ENCODE measurements around the gene TNFSF11.

Gene TNFSF11

GRCh38 chr13:42571895-42572294 lies 2.1 kb upstream of the TNFSF11 start:
- no peak overlapping the region for H3K27ac ChIP-seq (ENCODE audit: low read depth, low read length, poor library complexity, severe bottlenecking)
- no peak for TF ChIP-seq CTCF (IDR thresholded peaks at IDR 0.05; ENCODE audit: low read length)
- TF ChIP-seq EZH2 (IDR thresholded peaks at IDR 0.05; ENCODE audit: borderline replicate concordance, low read length) = no peak
- 0 out of 2 replicates have a peak, but pooled peaks cover 7% of the 10 kb centered on the region for H3K27me3 ChIP-seq (ENCODE audit: insufficient read depth, low read length)
- no peaks in the 10 kb centered on the region for H3K79me2 ChIP-seq (ENCODE audit: insufficient read depth, low read length)
- H3K9me2 ChIP-seq (ENCODE audit: low read depth, low read length) = no peaks in the 10 kb centered on the region
- H3K4me2 ChIP-seq (ENCODE audit: low read length) = no peak overlapping the region
- no peaks in the 10 kb centered on the region for H3K36me3 ChIP-seq (ENCODE audit: insufficient read depth, low read length)
- no peak overlapping the region for H3K9ac ChIP-seq (ENCODE audit: low read length)
- no peaks in the 10 kb centered on the region for H3K4me1 ChIP-seq (ENCODE audit: insufficient read depth, low read length, severe bottlenecking)
- no peaks in the 10 kb centered on the region for H4K20me1 ChIP-seq (ENCODE audit: insufficient read depth, low read length)
- no peak overlapping the region for H3K4me3 ChIP-seq (ENCODE audit: low read depth, low read length, poor library complexity, severe bottlenecking)
- H3K9me3 ChIP-seq (ENCODE audit: low read length) = no peaks in the 10 kb centered on the region
- H3F3A ChIP-seq (ENCODE audit: insufficient read depth, low read length) = no peaks in the 10 kb centered on the region
- H2AFZ ChIP-seq (ENCODE audit: low read length) = no peak overlapping the region

DNA sequence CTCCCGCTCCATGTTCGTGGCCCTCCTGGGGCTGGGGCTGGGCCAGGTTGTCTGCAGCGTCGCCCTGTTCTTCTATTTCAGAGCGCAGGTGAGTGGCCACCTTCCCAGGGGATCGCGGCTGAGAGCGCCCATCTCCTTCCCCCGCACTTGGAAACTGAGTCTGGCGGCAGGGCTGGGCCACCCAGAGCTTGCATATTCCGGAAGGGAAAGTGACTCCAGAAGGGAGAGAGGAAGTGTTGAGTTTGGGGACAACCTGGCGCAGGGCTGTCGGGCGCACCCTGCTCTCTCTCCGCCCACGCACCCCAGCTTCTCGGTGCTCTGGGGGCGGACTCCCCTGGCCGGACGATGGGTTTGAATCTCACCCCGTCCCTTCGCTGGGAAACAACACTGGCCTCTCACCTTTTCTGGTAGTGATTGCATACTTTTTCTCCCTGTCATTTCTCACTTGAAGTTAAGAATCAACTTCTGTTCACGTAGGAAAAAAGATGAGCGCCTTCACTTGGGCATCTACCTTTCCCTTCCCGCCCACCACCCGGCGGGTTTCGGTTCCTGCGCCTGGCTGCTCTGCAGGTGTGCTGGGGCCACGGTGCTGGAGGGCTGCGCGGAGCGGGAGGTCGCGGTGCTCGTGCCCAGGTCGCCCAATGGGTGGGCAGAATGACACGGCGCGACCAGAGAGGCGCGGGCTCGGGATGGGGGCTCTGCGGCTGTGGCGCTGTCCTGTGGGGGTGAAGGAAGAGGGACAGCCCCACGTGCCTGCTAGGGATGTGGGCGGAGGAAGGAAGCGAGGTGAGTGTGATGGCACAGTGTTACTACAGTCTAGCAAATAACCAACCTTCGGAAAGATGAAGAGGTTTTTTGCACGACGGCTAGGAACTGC lies 721 bp downstream of the TNFSF11 start:
- no peaks in the 10 kb centered on the region for H3K9me3 ChIP-seq (ENCODE audit: low read length)
- 0 out of 2 replicates have a peak, but pooled peaks cover 7% of the 10 kb centered on the region for H3K27me3 ChIP-seq (ENCODE audit: insufficient read depth, low read length)
- H2AFZ ChIP-seq (ENCODE audit: low read length) = no peak overlapping the region
- no peaks in the 10 kb centered on the region for H3K4me1 ChIP-seq (ENCODE audit: insufficient read depth, low read length, severe bottlenecking)
- no peaks in the 10 kb centered on the region for H3F3A ChIP-seq (ENCODE audit: insufficient read depth, low read length)
- H3K36me3 ChIP-seq (ENCODE audit: insufficient read depth, low read length) = no peaks in the 10 kb centered on the region
- H3K4me2 ChIP-seq (ENCODE audit: low read length) = no peak overlapping the region
- no peak overlapping the region for H3K4me3 ChIP-seq (ENCODE audit: low read depth, low read length, poor library complexity, severe bottlenecking)
- no peak overlapping the region for H3K9ac ChIP-seq (ENCODE audit: low read length)
- H3K9me2 ChIP-seq (ENCODE audit: low read depth, low read length) = no peaks in the 10 kb centered on the region
- no peak overlapping the region for H3K27ac ChIP-seq (ENCODE audit: low read depth, low read length, poor library complexity, severe bottlenecking)
- TF ChIP-seq EZH2 (IDR thresholded peaks at IDR 0.05; ENCODE audit: borderline replicate concordance, low read length) (no peak), CTCF (IDR thresholded peaks at IDR 0.05; ENCODE audit: low read length) (no peak)
- no peaks in the 10 kb centered on the region for H4K20me1 ChIP-seq (ENCODE audit: insufficient read depth, low read length)
- no peaks in the 10 kb centered on the region for H3K79me2 ChIP-seq (ENCODE audit: insufficient read depth, low read length)

GRCh38 chr13:42575938-42576337 lies 2.0 kb downstream of the TNFSF11 start:
- H3K27ac ChIP-seq (ENCODE audit: low read depth, low read length, poor library complexity, severe bottlenecking) = no peak overlapping the region

More at GRCh38 chr13:42575938-42576337, 2.0 kb downstream of the TNFSF11 start:
- no peaks in the 10 kb centered on the region for H3K9me2 ChIP-seq (ENCODE audit: low read depth, low read length)
- no peaks in the 10 kb centered on the region for H3K4me1 ChIP-seq (ENCODE audit: insufficient read depth, low read length, severe bottlenecking)
- no peak for TF ChIP-seq CTCF (IDR thresholded peaks at IDR 0.05; ENCODE audit: low read length)
- TF ChIP-seq EZH2 (IDR thresholded peaks at IDR 0.05; ENCODE audit: borderline replicate concordance, low read length) = no peak
- H3K9ac ChIP-seq (ENCODE audit: low read length) = no peak overlapping the region
- no peaks in the 10 kb centered on the region for H3K79me2 ChIP-seq (ENCODE audit: insufficient read depth, low read length)
- no peak overlapping the region for H3K4me2 ChIP-seq (ENCODE audit: low read length)
- no peaks in the 10 kb centered on the region for H3K36me3 ChIP-seq (ENCODE audit: insufficient read depth, low read length)
- H3K4me3 ChIP-seq (ENCODE audit: low read depth, low read length, poor library complexity, severe bottlenecking) = no peak overlapping the region
- H3F3A ChIP-seq (ENCODE audit: insufficient read depth, low read length) = no peaks in the 10 kb centered on the region
- no peaks in the 10 kb centered on the region for H3K9me3 ChIP-seq (ENCODE audit: low read length)
- no peak overlapping the region for H2AFZ ChIP-seq (ENCODE audit: low read length)
- no peaks in the 10 kb centered on the region for H4K20me1 ChIP-seq (ENCODE audit: insufficient read depth, low read length)
- H3K27me3 ChIP-seq (ENCODE audit: insufficient read depth, low read length) = 0 out of 2 replicates have a peak, but pooled peaks cover 7% of the 10 kb centered on the region

All from OCI-LY1 (cell line).